Colonic mucosa (tissue), 4 donors: ENCODE measurements around the gene TCERG1L. TPM values are rescaled to one million over a fixed set of nuclear protein-coding genes. Genes with fewer than 3 reads are reported as not detected.

Experiments used
- DNase-seq: peaks from one replicate; pipeline ENCODE4 v3.0.0-alpha.2; 2020
- H3K27ac ChIP-seq: fragments of 200-600 bp; one replicate; pipeline ENCODE4 v1.8.0; 2021
- H3K27me3 ChIP-seq: fragments of 200-600 bp; one replicate; pipeline ENCODE4 v1.8.0; 2021
- H3K36me3 ChIP-seq: fragments of 200-600 bp; one replicate; pipeline ENCODE4 v1.8.0; 2021
- H3K4me1 ChIP-seq: fragments of 200-600 bp; one replicate; pipeline ENCODE4 v1.8.0; 2021; ENCODE audit warnings: mild to moderate bottlenecking
- H3K4me3 ChIP-seq: fragments of 200-600 bp; one replicate; pipeline ENCODE4 v1.8.0; 2021
- H3K9ac ChIP-seq, 2 donors: one replicate each; pipeline ENCODE4 v1.7.0; 2013; ENCODE audit warnings: control low read depth in 2 of 2, low read depth in 2 of 2, low read length in 2 of 2
- H3K9me3 ChIP-seq: fragments of 200-600 bp; one replicate; pipeline ENCODE4 v1.8.0; 2021
- intact Hi-C: fragments of 100-400 bp; cut with DNase I; formaldehyde crosslinking; loops from one replicate; pipeline ENCODE4 v1.14.1; 2022
- total RNA-seq, 2 donors: library from RNA; stranded (reverse); fragmentation: NEBNext Ultra II Directional in 1 of 2; extraction: Animal tissue kit (Norgen Biotek cat#: 25700) in 1 of 2; gene quantifications; one replicate each; pipeline ENCODE4 v1.2.1, GENCODE V29; 2021
- TF ChIP-seq, protein P1 (sequence below): fragments of 200-600 bp; IDR thresholded peaks from one replicate; pipeline ENCODE4 v1.8.0; 2022; ENCODE audit warnings: antibody characterized with exemption, mild to moderate bottlenecking
- donor health status: healthy.
- donor health status: DM: no; HTN: no; CAD: no.
- donor health status: DM: no; HTN: no; CAD: no.

The TCERG1L gene
- total RNA-seq, 2 donors from 2014 or later: not detected

DNA sequence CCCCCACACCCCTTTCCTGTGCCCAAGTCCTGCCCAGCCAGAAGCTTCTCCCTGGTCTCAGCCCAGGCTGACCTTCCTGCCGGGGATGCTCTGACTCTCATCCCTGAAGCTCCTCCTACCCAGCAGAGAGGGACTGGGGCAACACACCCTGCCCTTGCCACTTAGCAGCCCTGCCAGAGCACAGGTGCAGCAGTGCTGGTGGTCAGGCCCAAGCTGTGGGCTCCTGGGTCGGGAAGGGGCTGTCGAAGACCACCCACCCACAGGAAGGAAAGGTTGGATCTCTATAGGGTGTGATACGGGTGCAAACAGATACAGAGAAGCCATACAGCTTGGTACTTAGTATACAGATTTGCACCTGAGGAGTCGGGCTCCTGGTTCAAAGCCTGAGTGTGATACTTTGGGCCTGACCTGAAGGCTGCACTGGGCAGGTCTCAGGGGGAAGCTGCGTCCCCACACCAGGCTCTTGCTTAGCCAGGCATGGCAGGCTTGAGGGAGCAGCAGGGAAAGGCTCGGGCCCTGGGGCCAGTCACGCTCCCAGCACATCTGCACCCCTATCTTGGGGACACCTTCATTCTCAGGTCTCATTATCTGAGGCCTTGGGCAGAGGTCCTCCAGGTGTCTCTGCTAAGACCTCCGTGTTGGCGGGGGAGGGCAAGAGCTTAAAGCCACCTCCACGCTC is 47.3 kb downstream of the TCERG1L start:
- H3K9ac ChIP-seq: no peak overlapping the region
- H3K4me1 ChIP-seq: no peaks in the 10 kb centered on the region
- no peak overlapping the region for H3K4me3 ChIP-seq
- no peaks in the 10 kb centered on the region for H3K27me3 ChIP-seq
- no peaks in the 10 kb centered on the region for H3K36me3 ChIP-seq
- no peak for DNase-seq
- TF ChIP-seq, protein P1, sequence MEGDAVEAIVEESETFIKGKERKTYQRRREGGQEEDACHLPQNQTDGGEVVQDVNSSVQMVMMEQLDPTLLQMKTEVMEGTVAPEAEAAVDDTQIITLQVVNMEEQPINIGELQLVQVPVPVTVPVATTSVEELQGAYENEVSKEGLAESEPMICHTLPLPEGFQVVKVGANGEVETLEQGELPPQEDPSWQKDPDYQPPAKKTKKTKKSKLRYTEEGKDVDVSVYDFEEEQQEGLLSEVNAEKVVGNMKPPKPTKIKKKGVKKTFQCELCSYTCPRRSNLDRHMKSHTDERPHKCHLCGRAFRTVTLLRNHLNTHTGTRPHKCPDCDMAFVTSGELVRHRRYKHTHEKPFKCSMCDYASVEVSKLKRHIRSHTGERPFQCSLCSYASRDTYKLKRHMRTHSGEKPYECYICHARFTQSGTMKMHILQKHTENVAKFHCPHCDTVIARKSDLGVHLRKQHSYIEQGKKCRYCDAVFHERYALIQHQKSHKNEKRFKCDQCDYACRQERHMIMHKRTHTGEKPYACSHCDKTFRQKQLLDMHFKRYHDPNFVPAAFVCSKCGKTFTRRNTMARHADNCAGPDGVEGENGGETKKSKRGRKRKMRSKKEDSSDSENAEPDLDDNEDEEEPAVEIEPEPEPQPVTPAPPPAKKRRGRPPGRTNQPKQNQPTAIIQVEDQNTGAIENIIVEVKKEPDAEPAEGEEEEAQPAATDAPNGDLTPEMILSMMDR: no peak
- intact Hi-C loops: no loop called here
- H3K27ac ChIP-seq: no peak overlapping the region
- H3K9me3 ChIP-seq: no peaks in the 10 kb centered on the region

GRCh38 chr10:131261890-131262475 is 49.5 kb downstream of the TCERG1L start:
- H3K27me3 ChIP-seq: no peaks in the 10 kb centered on the region
- H3K9me3 ChIP-seq: no peaks in the 10 kb centered on the region
- DNase-seq: no peak
- no peak overlapping the region for H3K4me3 ChIP-seq
- H3K36me3 ChIP-seq: no peaks in the 10 kb centered on the region
- no peaks in the 10 kb centered on the region for H3K4me1 ChIP-seq
- no peak overlapping the region for H3K27ac ChIP-seq
- intact Hi-C loops: no loop called here
- no peak overlapping the region for H3K9ac ChIP-seq
- TF ChIP-seq, protein P1: no peak

DNA sequence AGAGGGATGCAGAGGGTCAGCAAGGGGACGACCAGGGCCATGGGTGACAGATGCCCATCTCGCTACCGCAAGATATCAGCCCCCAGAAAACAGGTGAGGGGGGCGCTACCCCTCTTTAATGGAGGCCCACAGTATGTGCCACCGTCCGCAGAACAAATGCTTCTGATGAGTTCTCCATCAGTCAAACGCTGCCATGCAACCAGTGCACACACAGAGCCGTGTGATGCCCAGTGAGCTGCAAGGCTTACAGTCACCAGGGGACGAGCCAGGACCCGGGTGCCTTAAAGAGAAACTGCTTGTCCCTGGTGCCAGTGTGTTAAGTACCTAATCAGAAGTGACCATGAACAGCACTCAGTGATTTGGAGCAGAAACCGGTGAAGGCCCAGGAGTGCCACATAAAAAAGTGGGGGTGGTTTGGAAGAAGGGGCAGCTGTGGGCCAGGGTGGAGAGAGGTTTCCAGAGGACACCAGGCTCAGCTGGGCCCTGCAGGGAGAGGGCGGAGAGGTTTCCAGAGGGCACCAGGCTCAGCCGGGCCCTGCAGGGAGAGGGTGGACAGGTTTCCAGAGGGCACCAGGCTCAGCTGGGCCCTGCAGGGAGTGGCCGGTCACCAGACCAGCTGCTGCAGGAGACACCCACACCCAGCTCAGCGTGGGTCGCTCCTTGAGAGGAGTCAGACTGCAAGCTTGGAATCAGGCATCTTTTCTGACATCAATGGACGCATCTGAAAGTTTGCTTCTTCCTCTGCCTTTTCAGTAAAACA is 50.9 kb downstream of the TCERG1L start:
- TF ChIP-seq, protein P1: no peak
- no peaks in the 10 kb centered on the region for H3K27me3 ChIP-seq
- no peaks in the 10 kb centered on the region for H3K4me1 ChIP-seq
- H3K4me3 ChIP-seq: no peak overlapping the region
- no peak overlapping the region for H3K9ac ChIP-seq
- no peak for DNase-seq
- no peaks in the 10 kb centered on the region for H3K36me3 ChIP-seq
- H3K9me3 ChIP-seq: no peaks in the 10 kb centered on the region
- H3K27ac ChIP-seq: no peak overlapping the region
- intact Hi-C loops: no loop called here

GRCh38 chr10:131260031-131260430 is 51.5 kb downstream of the TCERG1L start:
- Histone ChIP-seq H3K9me3 (no peaks in the 10 kb centered on the region), H3K27me3 (no peaks in the 10 kb centered on the region), H3K4me1 (no peaks in the 10 kb centered on the region), H3K27ac (no peak overlapping the region), H3K36me3 (no peaks in the 10 kb centered on the region), H3K4me3 (no peak overlapping the region), H3K9ac (no peak overlapping the region)
- TF ChIP-seq, protein P1: no peak
- intact Hi-C loops: no loop called here
- no peak for DNase-seq

DNA sequence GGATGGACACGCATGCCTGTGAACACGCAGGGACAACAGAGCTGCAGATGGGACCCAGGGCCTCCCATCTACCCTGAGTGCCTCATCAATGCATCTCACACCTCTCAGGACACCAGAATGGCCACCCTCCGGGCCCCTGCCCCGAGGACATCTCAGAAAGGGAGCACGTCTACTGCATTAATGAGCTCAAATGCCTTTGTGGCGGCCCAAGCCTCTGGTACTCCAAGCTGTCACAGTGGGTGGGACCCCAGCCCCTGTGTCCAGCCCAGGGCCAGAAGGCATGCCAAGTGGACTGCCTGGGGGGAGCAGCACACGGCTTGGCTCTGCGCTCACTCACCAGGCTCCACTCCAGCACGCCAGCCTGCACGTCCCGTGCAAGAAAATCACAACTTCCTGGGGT is 52.0 kb downstream of the TCERG1L start:
- Histone ChIP-seq H3K4me3 (no peak overlapping the region), H3K27ac (no peak overlapping the region), H3K4me1 (no peaks in the 10 kb centered on the region), H3K9ac (no peak overlapping the region), H3K36me3 (no peaks in the 10 kb centered on the region), H3K9me3 (no peaks in the 10 kb centered on the region), H3K27me3 (no peaks in the 10 kb centered on the region)
- intact Hi-C loops: no loop called here
- no peak for DNase-seq
- TF ChIP-seq, protein P1: no peak
